Measurements from ENCODE around the gene ERC2.

- TF ChIP-seq CTCF (IDR thresholded peaks at IDR 0.05) = no peak
- no peak for TF ChIP-seq POLR2A (IDR thresholded peaks at IDR 0.05)
Observed at GRCh38 chr3:55782807-55783206, 685.5 kb downstream of the ERC2 start.

Data from heart left ventricle (tissue), 13 donors.